Panc1 (cell line): ENCODE measurements around the gene DGCR6L.

Experiments used
- CTCF ChIP-seq: fragments of 450-650 bp; IDR thresholded peaks from 2 replicates; pipeline ENCODE4 v1.5.1; 2017; ENCODE audit warnings: mild to moderate bottlenecking
- SIN3A ChIP-seq: IDR thresholded peaks from 2 replicates; pipeline ENCODE4 v1.6.1; 2012; ENCODE audit warnings: low read depth, mild to moderate bottlenecking, low read length, moderate library complexity, borderline replicate concordance; ENCODE audit not compliant: insufficient read depth
- TCF7L2 ChIP-seq: IDR thresholded peaks from 2 replicates; pipeline ENCODE4 v1.6.1; 2011; ENCODE audit warnings: mild to moderate bottlenecking, low read depth, low read length, inconsistent platforms

GRCh38 chr22:20297414-20298109 is 22.3 kb downstream of the DGCR6L start:
- no peak for TF ChIP-seq CTCF
- TF ChIP-seq SIN3A = no peak
- TF ChIP-seq TCF7L2 = no peak
